Measurements from ENCODE around the gene DTNBP1. TPM values are rescaled to one million over a fixed set of nuclear protein-coding genes. Genes with fewer than 3 reads are reported as not detected.

Gene DTNBP1
- total and polyA plus RNA-seq, 5 experiments from 2014 or later = 23.1 to 41.5 (median 32.5) TPM

- Mint-ChIP-seq H3K36me3 (peaks cover 0 to 86% (median 3%) of the 10 kb centered on the region in 3 donors), H3K4me1 (peaks cover 0 to 17% (median 8%) of the 10 kb centered on the region in 4 donors), H3K27me3 (no peaks in the 10 kb centered on the region), H3K27ac (peak overlapping the region in 5 of 10 donors; percentile 21 to 79 (median 35)), H3K4me3 (no peak overlapping the region), H3K9me3 (no peaks in the 10 kb centered on the region)
- ATAC-seq (no peak), DNase-seq (no peak)
- POLR2A ChIA-PET = no interaction called here
Measured at GRCh38 chr6:15503346-15503680, 159.5 kb downstream of the DTNBP1 start.

DNA sequence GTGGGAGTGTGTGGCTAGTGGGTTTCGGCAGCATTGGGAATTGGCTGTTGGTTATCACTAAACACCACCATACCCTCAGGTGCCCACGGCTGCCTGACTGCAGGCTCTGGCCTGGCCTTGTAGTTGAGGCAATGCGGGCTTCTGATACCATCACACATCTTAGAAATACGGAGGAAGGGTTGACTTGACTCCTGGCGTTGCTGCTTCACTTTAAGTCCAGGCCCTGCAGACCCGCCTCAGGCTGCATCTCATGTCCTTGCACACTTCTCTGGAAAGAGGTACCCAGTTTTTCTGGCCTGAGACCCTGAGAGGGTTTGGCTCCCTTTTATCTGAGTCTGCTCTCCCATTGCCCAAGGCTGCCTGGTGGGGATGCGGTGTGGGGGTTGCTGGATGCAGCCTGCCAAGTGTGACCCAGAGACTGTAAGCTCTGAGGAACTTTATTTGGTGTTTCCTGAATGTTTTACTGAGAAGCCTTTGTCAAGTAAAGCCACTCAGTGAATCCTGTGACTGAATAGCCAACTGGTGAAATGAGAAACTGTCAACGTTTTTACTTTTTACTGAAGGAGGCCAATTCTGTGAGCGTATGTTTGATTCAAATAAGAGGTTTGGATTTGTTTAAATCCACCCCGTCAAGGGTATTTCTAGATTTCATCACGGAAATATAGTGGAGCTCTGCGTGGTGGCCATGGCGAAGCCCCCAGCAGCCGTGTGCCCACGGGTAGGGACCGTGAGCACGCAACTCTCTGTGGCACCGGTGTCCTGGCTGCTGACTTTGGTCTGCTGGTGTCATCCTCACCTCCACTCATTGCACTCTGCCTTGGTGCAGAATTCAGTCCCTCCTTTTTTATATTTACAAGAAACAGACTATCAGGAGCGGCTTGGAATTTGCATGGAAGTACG, 160.1 kb downstream of the DTNBP1 start:
- no peak for ATAC-seq
- no peak for DNase-seq
- Mint-ChIP-seq H3K9me3 (no peaks in the 10 kb centered on the region), H3K4me3 (no peak overlapping the region), H3K4me1 (peaks cover 4 to 17% (median 9%) of the 10 kb centered on the region in 4 donors), H3K36me3 (peaks cover 0 to 87% (median 3%) of the 10 kb centered on the region in 3 donors), H3K27ac (peak overlapping the region in 1 of 10 donors; percentile 21), H3K27me3 (no peaks in the 10 kb centered on the region)
- POLR2A ChIA-PET = no interaction called here

DNA sequence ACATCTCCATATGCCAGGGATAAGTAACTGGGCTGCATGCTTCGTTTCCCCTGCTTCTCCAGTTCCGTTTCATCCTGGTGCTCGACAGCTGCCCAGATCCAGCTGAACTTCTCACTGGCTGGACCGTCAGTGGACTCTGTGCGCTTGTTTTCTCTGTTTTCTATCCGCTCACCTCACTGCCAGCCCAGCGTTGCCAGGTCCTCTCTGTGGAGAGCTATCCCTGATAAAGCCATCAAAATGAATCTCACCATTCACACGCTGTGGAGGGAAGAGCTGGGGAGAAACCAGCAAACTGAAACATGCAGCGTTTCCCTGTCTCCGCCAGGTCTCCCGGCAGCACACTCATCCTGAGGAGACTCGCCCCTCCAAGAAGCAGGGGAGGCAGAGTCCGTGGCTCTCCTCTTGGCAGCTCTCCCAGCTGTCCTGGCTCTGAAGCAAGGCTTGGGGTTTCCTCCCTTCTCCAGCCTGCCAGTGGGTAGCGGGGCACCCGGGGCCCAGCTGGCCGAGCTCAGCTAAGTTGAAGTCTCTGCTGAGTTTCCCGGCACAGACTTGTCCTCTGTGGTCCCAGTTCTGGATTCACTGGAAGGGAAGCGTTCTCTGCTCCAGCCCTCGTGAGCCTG, 160.9 kb downstream of the DTNBP1 start:
- DNase-seq (no peak), ATAC-seq (no peak)
- POLR2A ChIA-PET = no interaction called here
- peaks cover 4 to 15% (median 8%) of the 10 kb centered on the region in 4 donors for H3K4me1 Mint-ChIP-seq
- H3K36me3 Mint-ChIP-seq = peaks cover 0 to 86% (median under 1%) of the 10 kb centered on the region in 3 donors
- no peaks in the 10 kb centered on the region for H3K9me3 Mint-ChIP-seq
- H3K27me3 Mint-ChIP-seq = no peaks in the 10 kb centered on the region
- peak overlapping the region in 1 of 10 donors; percentile 22 for H3K4me3 Mint-ChIP-seq
- H3K27ac Mint-ChIP-seq = peak overlapping the region in 2 of 10 donors; percentile 31 to 62

- POLR2A ChIA-PET = no interaction called here
- peak overlapping the region in 3 of 10 donors; percentile 27 to 91 (median 31) for H3K27ac Mint-ChIP-seq
- H3K4me1 Mint-ChIP-seq = peaks cover 4 to 15% (median 8%) of the 10 kb centered on the region in 4 donors
- H3K4me3 Mint-ChIP-seq = no peak overlapping the region
- H3K27me3 Mint-ChIP-seq = no peaks in the 10 kb centered on the region
- no peak for ATAC-seq
- H3K9me3 Mint-ChIP-seq = no peaks in the 10 kb centered on the region
- no peak for DNase-seq
- H3K36me3 Mint-ChIP-seq = peaks cover 0 to 83% (median 2%) of the 10 kb centered on the region in 3 donors
Measured at GRCh38 chr6:15500901-15501825, 161.7 kb downstream of the DTNBP1 start.

- ATAC-seq = no peak
- DNase-seq = peak in 1 of 10 donors; percentile 22
- Mint-ChIP-seq H3K36me3 (peaks cover 0 to 83% (median 8%) of the 10 kb centered on the region in 3 donors), H3K27ac (peak overlapping the region in 3 of 10 donors; percentile 9 to 31 (median 10)), H3K27me3 (no peaks in the 10 kb centered on the region), H3K9me3 (no peaks in the 10 kb centered on the region), H3K4me1 (peaks cover 4 to 17% (median 8%) of the 10 kb centered on the region in 4 donors), H3K4me3 (no peak overlapping the region)
- POLR2A ChIA-PET = no interaction called here
Measured at GRCh38 chr6:15500078-15500740, 162.6 kb downstream of the DTNBP1 start.

DNA sequence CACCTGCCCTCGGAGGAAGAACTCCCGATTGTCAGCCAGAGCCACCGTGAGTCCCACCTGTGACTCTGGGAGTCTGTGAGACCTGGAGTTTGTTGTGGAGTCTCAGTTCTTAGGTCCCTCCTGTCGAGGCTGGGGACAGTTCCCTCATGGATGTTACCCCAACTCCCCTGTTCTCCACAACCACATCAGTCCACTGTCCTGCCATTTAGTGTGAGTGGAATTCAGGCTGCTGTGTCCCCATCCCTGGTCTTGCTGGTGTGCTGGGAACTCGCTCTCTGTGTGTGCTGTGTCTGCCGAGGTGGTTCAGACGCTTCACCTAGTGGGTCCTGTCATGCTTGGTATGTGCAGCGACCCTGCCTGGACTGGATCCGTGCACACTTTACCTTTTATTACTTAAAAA, 163.2 kb downstream of the DTNBP1 start:
- DNase-seq (no peak), ATAC-seq (no peak)
- Mint-ChIP-seq H3K27ac (peak overlapping the region in 3 of 10 donors; percentile 15 to 49 (median 28)), H3K36me3 (peaks cover 0 to 78% (median 8%) of the 10 kb centered on the region in 3 donors), H3K27me3 (no peaks in the 10 kb centered on the region), H3K4me3 (peak overlapping the region in 1 of 10 donors; percentile 2), H3K9me3 (no peaks in the 10 kb centered on the region), H3K4me1 (peaks cover 4 to 15% (median 6%) of the 10 kb centered on the region in 4 donors)
- POLR2A ChIA-PET = no interaction called here

- peaks cover 0 to 74% (median 8%) of the 10 kb centered on the region in 3 donors for H3K36me3 Mint-ChIP-seq
- H3K27ac Mint-ChIP-seq = peak overlapping the region in 1 of 10 donors; percentile 28
- peaks cover 4 to 13% (median 5%) of the 10 kb centered on the region in 4 donors for H3K4me1 Mint-ChIP-seq
- no peaks in the 10 kb centered on the region for H3K27me3 Mint-ChIP-seq
- no peak for ATAC-seq
- POLR2A ChIA-PET = no interaction called here
- peak in 1 of 10 donors; percentile 34 for DNase-seq
- H3K9me3 Mint-ChIP-seq = no peaks in the 10 kb centered on the region
- H3K4me3 Mint-ChIP-seq = no peak overlapping the region
Measured at GRCh38 chr6:15499125-15499524, 163.7 kb downstream of the DTNBP1 start.

- DNase-seq (peak in 1 of 10 donors; percentile 35), ATAC-seq (no peak)
- POLR2A ChIA-PET = no interaction called here
- Mint-ChIP-seq H3K36me3 (peaks cover 0 to 69% (median 8%) of the 10 kb centered on the region in 3 donors), H3K27me3 (no peaks in the 10 kb centered on the region), H3K27ac (peak overlapping the region in 1 of 10 donors; percentile 18), H3K4me3 (no peak overlapping the region), H3K9me3 (no peaks in the 10 kb centered on the region), H3K4me1 (peaks cover 4 to 12% (median 6%) of the 10 kb centered on the region in 4 donors)
Measured at GRCh38 chr6:15498640-15499039, 164.2 kb downstream of the DTNBP1 start.

- no peak overlapping the region for H3K27ac Mint-ChIP-seq
- H3K4me1 Mint-ChIP-seq = peaks cover 18 to 19% (median 18%) of the 10 kb centered on the region in 4 donors
- ATAC-seq (no peak), DNase-seq (no peak)
- POLR2A ChIA-PET = no interaction called here
- H3K4me3 Mint-ChIP-seq = no peak overlapping the region
- H3K9me3 Mint-ChIP-seq = no peaks in the 10 kb centered on the region
- H3K36me3 Mint-ChIP-seq = peaks cover 0 to 49% (median 8%) of the 10 kb centered on the region in 3 donors
- no peaks in the 10 kb centered on the region for H3K27me3 Mint-ChIP-seq
Measured at GRCh38 chr6:15496345-15497131, 166.3 kb downstream of the DTNBP1 start.

- DNase-seq (no peak), ATAC-seq (no peak)
- H3K9me3 Mint-ChIP-seq = no peaks in the 10 kb centered on the region
- H3K27ac Mint-ChIP-seq = peak overlapping the region in 2 of 10 donors; percentile 25 to 69
- no peak overlapping the region for H3K4me3 Mint-ChIP-seq
- peaks cover 20 to 29% (median 26%) of the 10 kb centered on the region in 4 donors for H3K4me1 Mint-ChIP-seq
- H3K36me3 Mint-ChIP-seq = peaks cover 0 to 39% (median 8%) of the 10 kb centered on the region in 3 donors
- POLR2A ChIA-PET = no interaction called here
- H3K27me3 Mint-ChIP-seq = no peaks in the 10 kb centered on the region
Measured at GRCh38 chr6:15495375-15495901, 167.4 kb downstream of the DTNBP1 start.
